HG03520 (cell line): ENCODE data around the gene C9.
"Not testable (repeated sequence)": the region's sequence is repeated elsewhere in the genome, so short reads cannot be mapped to it uniquely, and the experiment has no call there.

Experiments used
- ATAC-seq: cut with Tn5 transposase; IDR thresholded peaks from one replicate; pipeline ENCODE4 v1.9.1; 2021; ENCODE audit warnings: mild to moderate bottlenecking, moderate library complexity; ENCODE audit not compliant: unreplicated experiment

Gene C9

DNA sequence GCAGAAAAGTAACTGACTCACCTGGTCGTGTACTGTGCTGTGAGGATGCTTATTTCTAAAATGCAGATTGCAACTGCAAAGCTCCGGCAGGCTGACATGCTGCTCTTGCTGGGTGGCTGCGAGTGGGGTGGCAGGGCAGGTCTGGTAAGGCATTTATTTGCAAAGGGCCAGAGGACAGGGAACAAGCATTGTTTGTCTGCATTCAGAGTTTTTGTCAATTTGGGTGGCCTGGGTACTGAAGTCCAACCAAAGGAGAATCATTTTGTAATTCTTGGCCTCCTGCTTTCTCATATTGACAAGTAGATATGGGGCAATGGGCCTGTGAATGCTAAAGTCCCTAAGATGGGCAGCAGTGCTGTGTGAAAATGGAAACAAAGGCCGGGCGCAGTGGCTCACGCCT, at the start of gene C9:
TSS of gene C9 (minus strand) at position 129 of the 400 bp plus-strand sequence. CDS start at position 98, 31 bp downstream.
- no peak for ATAC-seq

GRCh38 chr5:39413771-39414170, 49.5 kb upstream of the C9 start:
- ATAC-seq, result no peak

GRCh38 chr5:39412721-39413394, 48.6 kb upstream of the C9 start:
- ATAC-seq, result no peak

GRCh38 chr5:39411985-39412384, 47.7 kb upstream of the C9 start:
- ATAC-seq, result no peak

DNA sequence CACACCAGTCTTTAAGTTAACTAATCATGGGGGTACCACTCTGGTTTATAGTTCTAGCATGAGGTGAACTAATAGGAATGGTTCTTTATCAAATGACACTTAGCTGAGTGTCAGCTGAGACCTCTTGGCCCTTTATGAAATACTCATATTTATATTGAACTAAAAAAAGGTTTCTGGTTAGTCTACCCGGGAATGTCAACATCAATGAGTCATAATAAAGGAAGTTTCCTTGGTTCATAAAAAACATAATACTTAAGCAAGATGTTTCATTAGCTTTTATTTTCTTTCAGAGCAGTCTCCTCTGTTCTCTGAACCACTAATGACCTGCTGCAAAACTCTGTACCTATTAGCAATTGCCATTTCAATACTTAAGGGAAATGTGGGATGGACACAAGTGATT, 46.8 kb upstream of the C9 start:
- no peak for ATAC-seq

GRCh38 chr5:39409033-39409432, 44.7 kb upstream of the C9 start:
- no peak for ATAC-seq

DNA sequence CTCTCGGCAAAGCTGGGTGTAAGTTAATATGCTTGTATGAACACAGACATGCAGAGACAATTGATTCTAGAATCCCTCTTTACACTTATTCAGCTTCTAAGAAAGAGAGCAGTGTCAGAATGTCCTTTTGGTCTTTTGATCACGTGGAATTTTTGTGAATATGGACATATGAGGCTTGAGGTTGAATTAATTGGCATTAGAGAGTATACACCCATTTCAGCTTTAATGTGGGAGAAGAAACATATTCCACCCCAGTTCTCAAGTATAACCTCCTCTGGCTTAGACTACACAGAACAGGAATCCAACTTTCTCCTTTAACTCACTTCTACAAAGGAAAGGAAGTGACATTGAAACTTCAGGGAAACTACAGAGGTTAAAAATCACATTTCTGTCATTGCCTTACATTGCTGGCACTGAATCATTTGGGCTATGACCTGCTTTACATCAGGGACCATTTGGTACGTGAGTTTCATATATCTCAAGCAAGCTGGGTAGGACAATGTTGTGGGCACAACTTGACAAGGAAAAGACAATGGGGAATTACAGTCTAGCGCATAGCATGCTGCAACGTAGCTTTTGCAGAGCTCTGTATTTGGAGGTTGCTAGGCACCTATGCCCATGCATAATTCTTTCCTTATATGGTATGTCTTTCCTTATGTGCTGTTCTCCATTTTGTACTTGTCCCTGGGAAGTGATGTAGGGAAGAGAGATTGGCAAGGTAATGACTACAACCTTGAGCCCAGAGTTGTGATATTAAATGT, 41.0 kb upstream of the C9 start:
- ATAC-seq, result no peak

DNA sequence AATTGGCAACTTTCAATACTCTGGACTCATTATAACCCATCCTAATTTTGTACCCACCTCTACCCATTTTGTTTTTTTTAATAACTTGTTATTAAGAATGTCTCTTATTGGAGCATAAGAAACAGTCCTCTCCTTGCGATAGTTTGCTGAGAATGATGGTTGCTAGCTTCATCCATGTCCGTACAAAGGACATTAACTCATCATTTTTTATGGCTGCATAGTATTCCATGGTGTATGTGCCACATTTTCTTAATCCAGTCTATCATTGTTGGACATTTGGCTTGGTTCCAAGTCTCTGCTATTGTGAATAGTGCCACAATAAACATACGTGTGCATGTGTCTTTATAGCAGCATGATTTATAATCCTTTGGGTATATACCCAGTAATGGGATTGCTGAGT, 39.5 kb upstream of the C9 start:
- not testable (repeated sequence) for ATAC-seq

DNA sequence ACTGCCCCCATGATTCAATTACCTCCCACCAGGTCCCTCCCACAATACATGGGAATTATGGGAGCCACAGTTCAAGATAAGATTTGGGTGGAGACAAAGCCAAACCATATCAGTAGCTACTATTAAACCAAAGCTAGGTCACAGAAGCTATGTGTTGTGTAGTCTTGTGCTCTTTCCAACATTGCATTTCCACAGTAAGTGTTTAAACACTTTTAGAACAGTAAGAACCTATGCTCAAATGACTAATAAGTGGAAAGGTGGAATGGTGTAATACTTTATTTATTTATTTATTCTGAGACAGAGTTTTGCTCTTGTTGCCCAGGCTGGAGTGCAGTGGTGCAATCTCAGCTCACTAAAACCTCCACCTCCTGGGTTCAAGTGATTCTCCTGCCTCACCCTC, 37.8 kb upstream of the C9 start:
- not testable (repeated sequence) for ATAC-seq

GRCh38 chr5:39400713-39401578, 36.7 kb upstream of the C9 start:
- no peak for ATAC-seq

DNA sequence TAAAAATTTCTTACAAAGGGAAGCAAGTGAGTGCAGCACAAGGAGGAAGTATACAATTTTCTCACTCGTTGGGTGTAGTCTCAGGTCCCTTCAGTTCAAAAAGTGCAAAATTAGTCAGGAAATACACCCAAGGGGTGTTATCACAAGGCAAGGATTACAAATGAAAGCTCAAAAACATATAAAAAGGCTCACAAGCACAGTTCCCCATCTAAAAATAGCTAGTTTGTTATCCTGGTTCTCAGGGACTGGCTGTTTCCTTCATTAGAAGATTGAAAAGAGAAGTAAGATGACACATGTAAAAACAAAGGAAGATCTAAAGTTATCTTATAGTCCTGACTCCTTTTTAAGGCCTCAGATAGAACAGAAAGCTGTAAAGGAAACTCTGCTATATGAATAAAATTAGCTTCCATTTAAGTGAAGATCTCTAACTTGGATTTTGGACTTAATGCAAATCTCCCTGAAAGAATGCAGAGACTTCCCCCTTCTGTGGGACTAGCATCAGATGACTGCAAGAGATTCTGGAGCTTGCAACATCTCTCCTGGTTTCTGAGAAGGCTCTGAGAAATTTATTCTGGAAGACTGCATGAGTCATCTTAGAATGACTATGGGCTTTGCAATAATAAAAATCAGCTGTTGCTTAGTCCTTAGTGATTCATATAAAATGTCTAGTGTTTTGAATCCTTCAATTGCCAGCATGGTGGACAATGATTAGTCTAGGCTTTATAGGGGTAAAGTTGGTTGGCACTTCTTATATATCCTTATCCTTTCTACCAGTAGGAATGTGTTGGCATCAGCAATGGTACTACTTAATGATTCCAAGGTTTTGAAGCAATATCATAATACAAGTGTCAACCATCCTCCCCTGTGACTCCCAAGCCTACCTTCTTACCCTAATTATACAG, 35.1 kb upstream of the C9 start:
- no peak for ATAC-seq

DNA sequence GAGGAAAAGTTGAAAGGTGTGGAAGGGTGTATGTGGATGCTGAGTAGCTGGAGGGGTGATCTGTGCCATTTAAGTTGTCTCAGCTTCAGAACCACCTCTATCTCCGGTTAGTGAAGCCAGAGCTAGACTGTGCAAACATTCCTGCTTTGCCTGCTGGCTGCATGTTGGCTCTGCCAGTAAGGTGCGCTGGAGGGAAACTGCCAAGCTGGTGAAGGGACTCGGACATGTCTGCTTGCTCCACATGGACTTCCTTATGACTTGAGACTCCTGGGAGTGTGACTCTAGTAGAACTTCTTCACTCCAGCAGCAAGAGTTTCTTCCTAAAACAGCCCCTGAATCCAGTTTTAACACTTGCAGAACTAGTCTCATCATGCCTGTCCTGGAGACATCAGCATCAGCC, 32.5 kb upstream of the C9 start:
- ATAC-seq, result no peak

DNA sequence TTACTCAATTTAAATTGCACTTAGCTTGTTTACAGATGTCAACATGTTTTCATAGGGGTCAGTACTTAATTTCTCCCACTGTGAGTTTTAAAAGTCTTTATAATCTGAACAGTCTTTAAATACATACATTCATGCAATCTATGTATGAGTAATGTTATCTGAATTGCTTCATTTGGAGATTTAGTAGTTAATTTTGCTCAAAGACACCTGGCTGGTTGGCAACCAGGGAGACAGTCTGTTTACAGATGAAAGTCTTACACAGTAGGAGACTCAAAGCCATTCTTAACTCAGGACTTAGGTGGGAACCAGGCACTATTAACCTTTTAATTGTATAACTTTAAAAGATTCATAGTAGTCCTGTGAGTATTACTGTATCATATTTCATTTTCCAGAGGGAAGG, 31.2 kb upstream of the C9 start:
- no peak for ATAC-seq

GRCh38 chr5:39394946-39395345, 30.7 kb upstream of the C9 start:
- no peak for ATAC-seq

DNA sequence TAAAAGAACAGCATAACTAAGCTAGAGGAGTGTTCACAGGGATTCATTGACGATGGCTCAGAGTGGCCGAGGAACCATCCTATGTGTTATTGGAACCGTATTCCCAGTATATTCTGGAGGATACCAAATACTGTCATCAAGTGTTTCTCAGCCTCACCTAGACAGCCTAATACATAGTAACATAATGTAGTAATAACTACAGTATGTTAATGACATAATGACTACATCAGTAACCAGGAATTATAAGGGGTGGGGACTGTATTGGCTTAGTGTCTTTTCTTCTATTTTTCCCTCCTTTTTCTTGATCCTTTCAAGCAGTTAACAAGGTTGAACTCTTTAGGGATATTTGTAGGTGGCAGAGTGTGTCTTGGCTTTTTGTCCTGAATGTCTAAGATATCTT, 26.6 kb upstream of the C9 start:
- ATAC-seq, result no peak

GRCh38 chr5:39387293-39387692, 23.0 kb upstream of the C9 start:
- ATAC-seq, result no peak

- ATAC-seq, result no peak
Measured at GRCh38 chr5:39384271-39384670, 20.0 kb upstream of the C9 start.

GRCh38 chr5:39381376-39381775, 17.1 kb upstream of the C9 start:
- ATAC-seq, result no peak

DNA sequence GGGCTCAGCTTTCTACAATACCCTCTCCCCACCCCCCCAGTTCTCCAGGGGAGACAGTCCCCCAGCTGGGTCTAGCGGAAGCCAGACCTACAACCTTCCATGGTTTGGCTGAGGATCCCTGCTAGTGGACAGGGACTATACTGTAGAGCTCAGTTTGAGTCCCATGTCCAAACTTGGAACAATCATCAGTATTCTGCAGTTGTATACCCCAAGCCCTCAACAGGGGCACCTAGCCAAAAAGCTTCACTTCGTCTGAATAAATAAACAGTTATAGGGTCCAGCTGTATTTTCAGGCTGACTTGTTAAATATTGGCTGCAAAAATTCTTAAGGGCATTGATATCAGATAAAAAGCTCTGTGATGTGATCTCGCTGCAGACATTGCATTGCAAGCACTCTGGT, 15.4 kb upstream of the C9 start:
- ATAC-seq, result no peak

DNA sequence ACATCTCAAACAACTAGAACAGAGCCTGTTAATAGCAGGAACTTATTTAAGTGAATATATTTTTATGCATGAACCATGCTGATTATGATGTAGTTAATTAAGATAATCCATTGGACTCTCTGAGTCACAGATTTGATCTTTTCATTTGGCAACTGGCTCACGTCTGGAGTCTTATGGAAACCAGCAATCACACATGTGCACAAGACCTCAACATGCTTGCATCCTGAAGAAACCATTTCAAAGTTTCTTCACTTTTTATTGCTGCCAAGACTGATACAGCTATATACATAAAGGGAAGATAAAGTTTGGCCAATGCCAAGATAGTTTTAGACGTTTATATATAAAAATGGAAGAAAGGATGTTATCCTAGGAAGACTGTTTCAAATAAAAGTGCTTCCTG, 13.3 kb upstream of the C9 start:
- no peak for ATAC-seq

GRCh38 chr5:39376293-39376714, 12.0 kb upstream of the C9 start:
- ATAC-seq, result peak; percentile 80
